Measurements from ENCODE around the gene PEX1.

Gene PEX1

DNA sequence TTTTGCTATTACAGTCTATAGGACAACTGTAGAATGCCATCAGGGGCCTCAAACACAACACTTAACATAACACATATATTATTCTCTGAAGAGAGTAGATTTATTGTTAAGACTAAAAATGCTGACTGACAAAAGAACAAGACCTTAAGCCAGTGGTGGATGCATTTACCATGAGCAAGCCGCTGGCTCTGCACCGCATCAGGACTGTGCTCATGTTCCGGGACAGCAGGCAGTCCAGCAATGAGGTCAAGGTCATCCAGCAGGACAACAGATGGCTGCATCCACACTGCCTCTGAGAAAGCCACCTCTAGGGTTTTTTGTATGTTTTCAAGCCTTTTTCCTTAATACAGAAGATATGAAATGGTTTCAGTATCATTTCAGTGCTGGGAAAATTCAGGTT is 23.8 kb downstream of the PEX1 start (continued):
- TF ChIP-seq ZNF221 (tag by site-specific recombination; IDR thresholded peaks at IDR 0.05; ENCODE audit: borderline replicate concordance) (no peak), ZNF76 (tag by site-specific recombination; IDR thresholded peaks at IDR 0.05; ENCODE audit: borderline replicate concordance, low read depth) (no peak), ZNF138 (tag by site-specific recombination; IDR thresholded peaks at IDR 0.05; ENCODE audit: borderline replicate concordance) (no peak), SCRT1 (tag by site-specific recombination; IDR thresholded peaks at IDR 0.05; ENCODE audit: borderline replicate concordance) (no peak), REPIN1 (tag by site-specific recombination; IDR thresholded peaks at IDR 0.05; ENCODE audit: low read depth) (no peak), ZBTB48 (tag by site-specific recombination; IDR thresholded peaks at IDR 0.05) (no peak), ZNF423 (tag by site-specific recombination; IDR thresholded peaks at IDR 0.05) (no peak), ZBTB8A (tag by site-specific recombination; IDR thresholded peaks at IDR 0.05) (no peak)
- TF ChIP-seq, protein P1, sequence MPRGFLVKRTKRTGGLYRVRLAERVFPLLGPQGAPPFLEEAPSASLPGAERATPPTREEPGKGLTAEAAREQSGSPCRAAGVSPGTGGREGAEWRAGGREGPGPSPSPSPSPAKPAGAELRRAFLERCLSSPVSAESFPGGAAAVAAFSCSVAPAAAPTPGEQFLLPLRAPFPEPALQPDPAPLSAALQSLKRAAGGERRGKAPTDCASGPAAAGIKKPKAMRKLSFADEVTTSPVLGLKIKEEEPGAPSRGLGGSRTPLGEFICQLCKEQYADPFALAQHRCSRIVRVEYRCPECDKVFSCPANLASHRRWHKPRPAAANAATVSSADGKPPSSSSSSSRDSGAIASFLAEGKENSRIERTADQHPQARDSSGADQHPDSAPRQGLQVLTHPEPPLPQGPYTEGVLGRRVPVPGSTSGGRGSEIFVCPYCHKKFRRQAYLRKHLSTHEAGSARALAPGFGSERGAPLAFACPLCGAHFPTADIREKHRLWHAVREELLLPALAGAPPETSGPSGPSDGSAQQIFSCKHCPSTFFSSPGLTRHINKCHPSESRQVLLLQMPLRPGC (tag by site-specific recombination; IDR thresholded peaks at IDR 0.05), result no peak
- TF ChIP-seq, protein P2, sequence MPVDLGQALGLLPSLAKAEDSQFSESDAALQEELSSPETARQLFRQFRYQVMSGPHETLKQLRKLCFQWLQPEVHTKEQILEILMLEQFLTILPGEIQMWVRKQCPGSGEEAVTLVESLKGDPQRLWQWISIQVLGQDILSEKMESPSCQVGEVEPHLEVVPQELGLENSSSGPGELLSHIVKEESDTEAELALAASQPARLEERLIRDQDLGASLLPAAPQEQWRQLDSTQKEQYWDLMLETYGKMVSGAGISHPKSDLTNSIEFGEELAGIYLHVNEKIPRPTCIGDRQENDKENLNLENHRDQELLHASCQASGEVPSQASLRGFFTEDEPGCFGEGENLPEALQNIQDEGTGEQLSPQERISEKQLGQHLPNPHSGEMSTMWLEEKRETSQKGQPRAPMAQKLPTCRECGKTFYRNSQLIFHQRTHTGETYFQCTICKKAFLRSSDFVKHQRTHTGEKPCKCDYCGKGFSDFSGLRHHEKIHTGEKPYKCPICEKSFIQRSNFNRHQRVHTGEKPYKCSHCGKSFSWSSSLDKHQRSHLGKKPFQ (tag by site-specific recombination; IDR thresholded peaks at IDR 0.05), result no peak

GRCh38 chr7:92503767-92504166 is 24.6 kb downstream of the PEX1 start:
- POLR2A ChIA-PET, result no interaction called here
- TF ChIP-seq ZNF830 (tag by site-specific recombination; IDR thresholded peaks at IDR 0.05; ENCODE audit: low read depth), result no peak
- no peaks in the 10 kb centered on the region for H3K9me3 ChIP-seq (ENCODE audit: control insufficient read depth, insufficient read depth, low read depth, low read length)
- no peak overlapping the region for H3K27ac ChIP-seq (ENCODE audit: extremely low read depth, low read depth, low read length)
- H3K4me1 ChIP-seq (ENCODE audit: control insufficient read depth, insufficient read depth, low read length), result no peaks in the 10 kb centered on the region; the same call in 1 of the 2 replicates
- H3K4me3 ChIP-seq (ENCODE audit: low read depth, low read length), result no peak overlapping the region
- CTCF ChIA-PET, result no interaction called here
- H3K36me3 ChIP-seq (ENCODE audit: control insufficient read depth in 2 of 2, insufficient read depth in 1 of 2, low read length in 2 of 2), result peaks cover 57 to 65% of the 10 kb centered on the region in 2 experiments

DNA sequence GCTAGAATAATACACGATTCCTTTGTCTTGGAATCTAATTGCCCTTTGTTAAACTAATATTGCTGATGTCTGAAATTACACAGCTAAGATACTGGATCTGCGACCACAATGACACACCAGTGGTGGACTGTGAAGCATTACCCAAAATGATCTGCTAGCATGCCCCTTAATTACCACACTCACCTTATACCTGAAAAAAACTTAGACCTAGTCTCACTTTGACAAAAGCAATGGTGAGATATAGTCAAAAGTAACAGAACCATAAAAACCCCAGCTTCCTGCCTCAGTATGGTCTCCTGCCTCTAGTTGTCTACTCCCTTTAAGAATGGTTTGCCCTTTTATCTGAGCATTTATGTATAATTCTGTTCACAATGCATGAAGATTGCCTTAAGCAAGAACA is 29.8 kb downstream of the PEX1 start:
- POLR2A ChIA-PET, result interaction anchor here (0.7 kb wide), 1 partner anchor 23 kb away, joined by 7 read pairs; no protein-coding TSS in a partner anchor
- CTCF ChIA-PET, result no interaction called here
- peaks cover 57 to 59% of the 10 kb centered on the region in 2 experiments for H3K36me3 ChIP-seq (ENCODE audit: control insufficient read depth in 2 of 2, insufficient read depth in 1 of 2, low read length in 2 of 2)

More for the DNA sequence above, 29.8 kb downstream of the PEX1 start:
- TF ChIP-seq ZNF391 (tag by site-specific recombination; IDR thresholded peaks at IDR 0.05; ENCODE audit: borderline replicate concordance, low read depth), result no peak
- no peak for TF ChIP-seq ZNF341 (tag by site-specific recombination; IDR thresholded peaks at IDR 0.05; ENCODE audit: low read depth)
- TF ChIP-seq ZNF501 (tag by site-specific recombination; IDR thresholded peaks at IDR 0.05), result no peak
- TF ChIP-seq BCL11A (tag by site-specific recombination; IDR thresholded peaks at IDR 0.05; ENCODE audit: low read depth), result no peak
- no peak for TF ChIP-seq KLF8 (tag by site-specific recombination; IDR thresholded peaks at IDR 0.05)
- no peak for TF ChIP-seq ZNF10 (tag by site-specific recombination; IDR thresholded peaks at IDR 0.05)
- TF ChIP-seq, protein P3, sequence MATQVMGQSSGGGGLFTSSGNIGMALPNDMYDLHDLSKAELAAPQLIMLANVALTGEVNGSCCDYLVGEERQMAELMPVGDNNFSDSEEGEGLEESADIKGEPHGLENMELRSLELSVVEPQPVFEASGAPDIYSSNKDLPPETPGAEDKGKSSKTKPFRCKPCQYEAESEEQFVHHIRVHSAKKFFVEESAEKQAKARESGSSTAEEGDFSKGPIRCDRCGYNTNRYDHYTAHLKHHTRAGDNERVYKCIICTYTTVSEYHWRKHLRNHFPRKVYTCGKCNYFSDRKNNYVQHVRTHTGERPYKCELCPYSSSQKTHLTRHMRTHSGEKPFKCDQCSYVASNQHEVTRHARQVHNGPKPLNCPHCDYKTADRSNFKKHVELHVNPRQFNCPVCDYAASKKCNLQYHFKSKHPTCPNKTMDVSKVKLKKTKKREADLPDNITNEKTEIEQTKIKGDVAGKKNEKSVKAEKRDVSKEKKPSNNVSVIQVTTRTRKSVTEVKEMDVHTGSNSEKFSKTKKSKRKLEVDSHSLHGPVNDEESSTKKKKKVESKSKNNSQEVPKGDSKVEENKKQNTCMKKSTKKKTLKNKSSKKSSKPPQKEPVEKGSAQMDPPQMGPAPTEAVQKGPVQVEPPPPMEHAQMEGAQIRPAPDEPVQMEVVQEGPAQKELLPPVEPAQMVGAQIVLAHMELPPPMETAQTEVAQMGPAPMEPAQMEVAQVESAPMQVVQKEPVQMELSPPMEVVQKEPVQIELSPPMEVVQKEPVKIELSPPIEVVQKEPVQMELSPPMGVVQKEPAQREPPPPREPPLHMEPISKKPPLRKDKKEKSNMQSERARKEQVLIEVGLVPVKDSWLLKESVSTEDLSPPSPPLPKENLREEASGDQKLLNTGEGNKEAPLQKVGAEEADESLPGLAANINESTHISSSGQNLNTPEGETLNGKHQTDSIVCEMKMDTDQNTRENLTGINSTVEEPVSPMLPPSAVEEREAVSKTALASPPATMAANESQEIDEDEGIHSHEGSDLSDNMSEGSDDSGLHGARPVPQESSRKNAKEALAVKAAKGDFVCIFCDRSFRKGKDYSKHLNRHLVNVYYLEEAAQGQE (tag by site-specific recombination; IDR thresholded peaks at IDR 0.05), result no peak
- no peak for TF ChIP-seq ZNF248 (tag by site-specific recombination; IDR thresholded peaks at IDR 0.05)
- TF ChIP-seq ZNF302 (tag by site-specific recombination; IDR thresholded peaks at IDR 0.05; ENCODE audit: low read depth), result no peak
- TF ChIP-seq, protein P4, sequence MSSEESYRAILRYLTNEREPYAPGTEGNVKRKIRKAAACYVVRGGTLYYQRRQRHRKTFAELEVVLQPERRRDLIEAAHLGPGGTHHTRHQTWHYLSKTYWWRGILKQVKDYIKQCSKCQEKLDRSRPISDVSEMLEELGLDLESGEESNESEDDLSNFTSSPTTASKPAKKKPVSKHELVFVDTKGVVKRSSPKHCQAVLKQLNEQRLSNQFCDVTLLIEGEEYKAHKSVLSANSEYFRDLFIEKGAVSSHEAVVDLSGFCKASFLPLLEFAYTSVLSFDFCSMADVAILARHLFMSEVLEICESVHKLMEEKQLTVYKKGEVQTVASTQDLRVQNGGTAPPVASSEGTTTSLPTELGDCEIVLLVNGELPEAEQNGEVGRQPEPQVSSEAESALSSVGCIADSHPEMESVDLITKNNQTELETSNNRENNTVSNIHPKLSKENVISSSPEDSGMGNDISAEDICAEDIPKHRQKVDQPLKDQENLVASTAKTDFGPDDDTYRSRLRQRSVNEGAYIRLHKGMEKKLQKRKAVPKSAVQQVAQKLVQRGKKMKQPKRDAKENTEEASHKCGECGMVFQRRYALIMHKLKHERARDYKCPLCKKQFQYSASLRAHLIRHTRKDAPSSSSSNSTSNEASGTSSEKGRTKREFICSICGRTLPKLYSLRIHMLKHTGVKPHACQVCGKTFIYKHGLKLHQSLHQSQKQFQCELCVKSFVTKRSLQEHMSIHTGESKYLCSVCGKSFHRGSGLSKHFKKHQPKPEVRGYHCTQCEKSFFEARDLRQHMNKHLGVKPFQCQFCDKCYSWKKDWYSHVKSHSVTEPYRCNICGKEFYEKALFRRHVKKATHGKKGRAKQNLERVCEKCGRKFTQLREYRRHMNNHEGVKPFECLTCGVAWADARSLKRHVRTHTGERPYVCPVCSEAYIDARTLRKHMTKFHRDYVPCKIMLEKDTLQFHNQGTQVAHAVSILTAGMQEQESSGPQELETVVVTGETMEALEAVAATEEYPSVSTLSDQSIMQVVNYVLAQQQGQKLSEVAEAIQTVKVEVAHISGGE (tag by site-specific recombination; conservative IDR thresholded peaks at IDR 0.05; ENCODE audit: low read depth), result no peak
- no peak for TF ChIP-seq ZNF555 (tag by site-specific recombination; conservative IDR thresholded peaks at IDR 0.05)
- H3K27ac ChIP-seq (ENCODE audit: extremely low read depth, low read depth, low read length), result no peak overlapping the region
- no peaks in the 10 kb centered on the region for H3K9me3 ChIP-seq (ENCODE audit: control insufficient read depth, insufficient read depth, low read depth, low read length)
- no peak overlapping the region for H3K4me3 ChIP-seq (ENCODE audit: low read depth, low read length)
- no peaks in the 10 kb centered on the region; the same call in 1 of the 2 replicates for H3K4me1 ChIP-seq (ENCODE audit: control insufficient read depth, insufficient read depth, low read length)
